ENCODE measurements around the gene SIGLEC7.

GRCh38 chr19:51195616-51196015 lies 53.5 kb downstream of the SIGLEC7 start:
- no peak for TF ChIP-seq CTCF (IDR thresholded peaks at IDR 0.05; ENCODE audit: low read length)
- no peak for TF ChIP-seq EZH2 (optimal IDR thresholded peaks at IDR 0.05; ENCODE audit: low read depth, low read length)
- TF ChIP-seq EZH2phosphoT487 (IDR thresholded peaks at IDR 0.05; ENCODE audit: low read length), result no peak
